ENCODE results near the gene PRKAR1B.

PRKAR1B gene

DNA sequence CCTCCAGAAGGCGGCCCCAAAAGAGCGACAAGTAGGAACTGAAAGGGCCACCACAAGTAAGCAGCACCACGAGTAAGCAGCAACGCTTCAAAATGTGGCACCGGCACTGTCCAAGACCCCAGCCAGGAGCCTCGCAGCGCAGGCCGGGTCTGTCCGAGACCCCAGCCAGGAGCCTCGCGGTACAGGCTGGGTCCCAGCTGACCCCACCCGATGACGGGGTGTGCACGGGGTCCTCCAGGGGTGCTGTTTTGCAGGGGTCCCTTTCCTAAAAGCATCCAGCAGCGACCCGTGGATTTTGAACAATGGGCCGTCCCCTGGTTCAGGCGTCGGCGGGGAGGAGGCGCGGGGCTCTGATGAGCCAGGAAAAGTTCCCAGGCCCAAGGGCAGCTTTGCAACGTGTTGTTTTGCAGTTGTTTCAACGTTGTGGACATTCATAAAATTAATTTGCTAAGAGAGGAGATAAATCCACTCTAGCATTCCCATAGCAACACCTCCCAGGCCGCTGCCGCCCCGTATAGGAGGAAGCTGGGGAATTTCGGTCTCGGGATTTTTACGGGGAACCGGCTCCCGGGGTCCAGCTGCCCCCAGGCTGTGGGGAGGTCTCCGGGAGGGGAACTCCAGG is 155.9 kb downstream of the PRKAR1B start:
- DNase-seq (ENCODE audit: low spot score), result no peak

DNA sequence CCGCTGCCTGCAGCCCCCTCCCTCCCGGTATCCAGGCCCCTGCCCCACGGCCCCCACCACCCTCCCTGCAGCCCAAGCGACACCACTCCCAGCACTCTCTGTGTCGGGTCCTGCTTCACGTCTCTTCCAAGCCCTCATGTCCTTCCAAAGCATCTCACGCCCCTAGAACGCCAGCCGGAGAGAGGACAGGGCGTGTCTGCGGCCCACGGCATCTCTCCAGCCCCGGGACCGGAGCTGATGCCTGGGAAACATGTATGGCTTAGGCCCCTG is 156.3 kb downstream of the PRKAR1B start:
- no peak for DNase-seq (ENCODE audit: low spot score)

DNA sequence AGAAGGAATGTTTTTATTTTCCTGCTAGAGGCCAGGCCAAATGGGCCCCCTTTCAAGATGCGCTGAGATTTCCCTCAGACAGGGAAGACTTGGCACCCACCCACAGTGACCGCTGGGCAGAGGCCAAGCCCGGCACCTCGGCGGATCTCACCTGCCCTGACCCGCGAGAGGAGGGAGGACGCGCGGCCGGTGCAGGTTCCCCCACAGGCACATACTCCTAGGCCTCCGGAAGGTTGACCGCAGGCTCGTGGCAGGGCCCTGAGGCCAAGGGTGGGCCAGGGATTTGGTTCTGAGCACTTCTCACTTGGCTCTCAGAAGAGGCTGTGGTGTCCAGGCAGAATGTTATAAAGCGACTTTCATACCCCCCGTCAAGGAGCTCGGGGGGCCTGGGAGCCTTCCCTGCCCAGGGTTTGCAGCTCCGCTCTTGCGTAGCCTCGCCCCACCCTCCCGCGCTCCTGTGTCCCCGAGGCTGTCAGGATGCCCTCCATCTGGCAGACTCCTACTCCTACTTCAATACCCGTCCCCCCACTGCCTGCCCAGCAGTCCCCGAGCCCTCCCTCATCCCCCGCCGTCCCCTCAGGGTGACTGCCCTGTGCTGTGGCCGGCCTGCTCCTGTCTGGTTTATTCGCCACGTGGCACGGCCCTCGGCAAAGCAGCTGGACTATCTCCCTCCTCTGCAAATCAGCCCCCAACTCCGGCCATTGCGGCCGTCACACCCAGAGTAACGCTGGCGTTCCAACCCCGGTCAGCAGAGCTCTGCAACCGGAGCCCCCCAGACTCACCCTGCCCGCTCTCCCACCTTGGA is 156.9 kb downstream of the PRKAR1B start:
- no peak for DNase-seq (ENCODE audit: low spot score)

DNA sequence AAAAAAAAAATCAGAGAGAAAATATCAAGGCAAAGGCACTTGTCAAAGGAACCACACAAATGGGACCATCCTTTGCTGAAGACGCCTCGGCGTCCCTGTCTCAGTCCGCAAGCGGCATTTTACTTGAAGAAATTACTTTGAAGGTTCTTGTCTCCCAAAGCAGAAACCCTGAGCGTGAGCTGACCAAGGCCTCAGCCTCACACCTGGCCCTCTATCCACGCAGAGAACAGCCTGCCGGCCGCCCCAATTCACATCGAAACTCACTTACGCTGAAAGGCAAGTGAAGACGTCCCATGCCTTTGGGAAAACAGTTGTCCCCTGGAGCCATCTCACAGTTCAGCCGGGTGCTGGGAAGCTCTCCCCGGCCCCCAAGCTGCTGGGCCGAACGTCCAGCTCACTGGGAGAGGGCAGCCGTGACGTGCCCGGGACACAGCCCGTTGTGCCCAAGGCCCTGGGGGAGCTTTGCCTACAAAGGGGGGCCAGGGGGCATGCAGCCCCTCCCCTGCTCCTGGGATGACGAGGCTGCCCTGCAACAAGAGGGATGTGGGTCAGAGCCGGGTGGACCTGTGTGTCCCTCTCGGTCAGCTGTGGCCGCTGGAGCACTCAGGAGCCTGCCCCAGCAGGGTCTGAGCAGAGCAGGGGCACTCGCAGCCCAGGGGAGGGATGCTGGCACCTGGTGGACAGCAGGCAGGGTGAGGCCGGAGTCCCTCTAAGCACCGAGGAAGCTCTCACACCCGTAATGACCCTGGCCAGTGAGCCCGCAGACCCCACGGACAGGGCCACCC is 157.8 kb downstream of the PRKAR1B start:
- DNase-seq (ENCODE audit: low spot score), result no peak

DNA sequence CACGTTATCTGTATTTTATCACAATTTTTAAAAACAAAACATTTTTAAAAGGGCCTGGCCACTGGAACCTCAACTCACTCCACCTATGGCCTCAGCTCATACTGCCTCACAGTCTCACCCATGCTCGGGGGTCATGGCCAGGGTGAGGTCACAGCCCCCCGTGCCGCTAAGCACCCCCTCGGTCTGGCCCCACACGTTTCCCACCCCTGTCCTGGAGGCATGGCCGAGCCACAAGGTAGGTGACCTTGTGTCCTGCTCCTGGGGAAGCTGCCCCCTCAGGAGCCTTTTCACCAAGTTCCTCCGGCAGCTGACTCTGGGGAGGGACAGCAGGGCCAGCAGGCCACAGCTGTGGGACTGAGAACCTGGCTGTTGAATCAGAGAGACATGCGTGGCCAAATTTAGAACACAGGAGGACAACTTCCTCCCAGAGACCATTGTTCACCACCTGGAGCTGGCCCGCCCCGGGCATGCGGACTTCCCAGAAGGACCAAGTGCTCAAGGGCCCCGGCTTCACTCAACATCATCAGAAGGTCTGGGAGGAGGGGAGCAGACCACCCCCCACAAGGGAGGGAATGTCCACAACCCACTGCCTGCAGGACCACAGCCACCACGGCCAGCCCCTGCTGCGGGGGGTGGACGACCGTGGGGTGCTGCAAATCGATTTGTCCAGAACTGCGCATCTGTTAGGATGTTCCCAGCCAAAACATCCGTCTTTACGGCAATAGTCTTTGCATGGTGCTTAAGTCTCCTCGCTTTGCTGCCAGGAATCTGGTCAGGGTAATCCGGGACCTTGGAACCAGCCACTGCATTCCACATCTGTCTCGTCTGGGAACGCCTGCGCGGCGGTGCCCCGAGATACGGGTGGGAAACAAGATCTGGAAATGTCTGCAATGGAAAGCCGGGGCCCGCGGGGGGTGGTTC is 158.8 kb downstream of the PRKAR1B start:
- DNase-seq (ENCODE audit: low spot score), result no peak

DNA sequence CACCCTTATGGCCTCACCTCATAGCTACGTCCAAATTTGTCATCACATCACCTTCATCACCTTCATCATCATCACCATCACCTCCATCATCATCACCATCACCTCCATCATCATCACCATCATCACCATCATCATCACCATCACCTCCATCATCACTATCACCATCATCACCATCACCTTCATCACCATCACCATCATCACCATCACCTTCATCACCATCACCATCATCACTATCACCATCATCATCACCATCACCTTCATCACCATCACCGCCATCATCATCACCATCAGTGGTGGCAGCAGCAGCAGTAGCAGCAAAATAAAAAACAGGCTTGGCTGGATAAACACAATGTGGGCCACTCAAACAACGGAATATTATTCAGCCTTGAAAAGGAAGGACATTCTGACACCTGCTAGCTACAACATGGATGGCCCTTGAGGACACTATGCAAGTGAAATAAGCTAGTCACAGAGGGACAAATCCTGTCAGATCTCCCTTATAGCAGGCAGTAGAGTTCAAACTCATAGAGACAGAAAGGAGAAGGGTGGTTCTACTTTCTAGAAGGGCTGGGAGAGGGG is 159.7 kb downstream of the PRKAR1B start:
- DNase-seq (ENCODE audit: low spot score), result no peak

DNA sequence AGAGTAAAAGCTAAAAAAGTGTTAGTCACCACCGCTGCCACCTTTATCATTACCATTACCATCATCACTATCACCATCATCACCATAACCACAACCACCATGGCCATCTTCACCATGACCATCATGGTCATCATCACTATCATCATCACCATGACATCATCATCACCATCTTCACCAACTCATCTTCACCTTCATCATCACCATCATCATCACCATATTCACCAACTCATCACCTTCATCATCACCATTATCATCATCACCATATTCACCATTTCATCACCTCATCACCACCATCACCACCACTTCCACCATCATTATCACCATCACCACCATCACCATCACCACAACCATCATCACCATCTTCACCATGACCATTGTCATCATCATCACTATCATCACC is 161.0 kb downstream of the PRKAR1B start:
- no peak for DNase-seq (ENCODE audit: low spot score)

DNA sequence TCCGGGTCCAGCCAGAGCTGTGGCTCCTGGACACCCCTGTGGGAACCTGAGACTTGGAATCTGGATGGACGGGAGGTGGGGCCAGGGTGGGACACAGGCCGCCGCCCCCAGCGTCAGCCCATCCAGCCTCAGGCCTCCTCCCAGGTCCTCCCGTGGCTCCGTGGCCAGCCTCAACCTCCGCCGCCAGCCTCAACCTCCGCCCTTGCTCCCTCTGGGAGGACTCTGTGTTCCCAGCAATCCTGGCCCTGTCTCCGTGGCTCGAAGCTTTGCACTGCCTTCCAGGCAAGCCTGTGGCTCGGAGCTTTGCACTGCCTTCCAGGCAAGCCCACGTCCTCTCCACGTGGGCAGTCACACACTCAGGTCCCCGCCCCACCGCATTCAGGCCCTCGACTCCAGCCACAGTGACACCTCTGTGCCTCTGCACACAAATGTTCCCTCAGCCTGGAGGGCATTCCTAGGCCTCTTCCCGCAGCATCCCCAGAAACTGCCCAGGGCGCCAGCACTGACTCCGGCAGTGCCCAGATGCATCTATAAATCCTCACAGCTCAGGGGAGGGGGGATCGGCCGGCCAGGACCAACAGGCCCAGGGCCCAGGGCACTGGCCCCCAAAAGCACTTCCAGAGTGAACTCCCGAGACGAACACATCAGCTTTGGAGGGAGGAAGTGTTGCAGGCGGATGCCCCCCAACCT is 162.8 kb downstream of the PRKAR1B start:
- no peak for DNase-seq (ENCODE audit: low spot score)

DNA sequence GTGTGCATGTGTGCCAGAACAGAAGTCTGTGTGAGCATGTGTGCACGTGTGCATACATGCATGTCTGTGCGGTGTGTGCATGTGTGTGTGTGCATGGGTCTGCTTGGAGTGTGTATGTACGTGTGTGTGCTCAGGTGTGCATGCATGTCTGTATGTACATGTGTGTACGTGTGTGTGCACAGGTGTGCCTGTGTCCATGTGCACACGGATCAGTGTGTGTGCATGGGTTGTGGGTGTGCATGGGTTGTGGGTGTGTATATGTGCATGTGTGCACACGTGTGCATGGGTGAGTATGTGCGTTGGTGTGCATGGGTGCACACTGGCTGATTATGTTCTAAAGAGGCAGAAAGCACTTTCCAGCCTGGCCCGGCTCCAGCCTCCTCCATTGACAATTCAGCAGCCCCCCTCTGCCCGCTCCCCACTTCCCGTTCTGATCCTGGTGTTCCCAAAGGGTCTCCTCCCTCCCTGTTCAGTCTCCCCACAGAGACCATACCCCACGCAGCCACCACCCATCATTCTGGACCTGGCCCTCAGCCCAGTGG is 163.4 kb downstream of the PRKAR1B start:
- no peak for DNase-seq (ENCODE audit: low spot score)

DNA sequence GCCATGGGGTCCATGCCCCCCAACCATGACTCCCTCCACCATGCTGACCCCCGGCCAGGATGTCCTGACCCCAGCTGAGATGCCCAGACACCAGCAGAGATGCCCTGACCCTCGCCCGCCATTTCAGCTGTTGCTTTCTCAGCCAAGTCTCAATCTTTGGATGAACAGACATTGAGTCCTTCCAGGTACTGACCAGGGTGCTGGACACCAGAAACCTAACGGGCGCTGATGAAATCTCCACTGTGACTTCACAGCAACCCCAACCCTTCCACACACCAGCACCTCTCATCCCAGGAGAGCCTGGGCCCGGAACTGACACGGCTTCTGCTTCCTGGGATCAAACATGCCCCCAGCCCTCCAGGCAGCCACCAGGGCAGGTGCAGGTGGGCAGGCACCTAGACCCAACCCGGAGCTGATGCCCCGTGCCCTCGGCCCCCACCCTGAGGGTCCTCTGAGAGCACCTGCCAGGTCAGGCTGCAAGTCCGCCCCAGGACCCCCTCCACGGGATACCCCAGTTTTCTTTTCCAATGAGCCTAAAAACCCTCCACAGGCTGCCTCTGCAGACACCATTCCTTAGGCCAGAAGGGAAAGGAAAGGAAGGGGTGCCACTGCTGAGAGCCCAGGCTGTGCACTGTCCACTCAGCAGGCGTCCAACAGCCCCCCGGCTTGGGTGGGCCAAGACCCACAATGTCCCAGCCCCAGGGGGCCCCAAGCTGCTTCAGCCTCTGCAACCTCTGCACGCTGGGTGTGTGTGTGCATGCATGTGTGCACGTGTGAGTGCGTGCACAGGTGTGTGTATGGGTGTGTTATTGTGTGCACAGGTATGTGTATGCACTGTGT is 164.1 kb downstream of the PRKAR1B start:
- DNase-seq (ENCODE audit: low spot score), result no peak

DNA sequence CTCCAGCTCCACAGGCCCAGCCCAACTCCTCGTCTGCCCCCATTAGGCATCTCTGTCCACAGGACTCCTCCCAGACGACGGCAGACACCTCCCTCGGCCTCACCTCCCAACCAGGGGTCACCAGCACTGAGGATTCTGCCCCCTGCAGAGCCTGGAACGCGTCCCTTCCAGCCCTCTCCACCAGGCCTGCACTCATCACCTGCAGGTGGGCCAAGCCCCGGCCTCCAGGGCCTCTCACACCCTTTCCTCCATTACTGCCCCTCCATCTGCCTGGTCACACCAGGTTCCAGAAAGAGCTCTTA is 164.8 kb downstream of the PRKAR1B start:
- DNase-seq (ENCODE audit: low spot score), result no peak

DNA sequence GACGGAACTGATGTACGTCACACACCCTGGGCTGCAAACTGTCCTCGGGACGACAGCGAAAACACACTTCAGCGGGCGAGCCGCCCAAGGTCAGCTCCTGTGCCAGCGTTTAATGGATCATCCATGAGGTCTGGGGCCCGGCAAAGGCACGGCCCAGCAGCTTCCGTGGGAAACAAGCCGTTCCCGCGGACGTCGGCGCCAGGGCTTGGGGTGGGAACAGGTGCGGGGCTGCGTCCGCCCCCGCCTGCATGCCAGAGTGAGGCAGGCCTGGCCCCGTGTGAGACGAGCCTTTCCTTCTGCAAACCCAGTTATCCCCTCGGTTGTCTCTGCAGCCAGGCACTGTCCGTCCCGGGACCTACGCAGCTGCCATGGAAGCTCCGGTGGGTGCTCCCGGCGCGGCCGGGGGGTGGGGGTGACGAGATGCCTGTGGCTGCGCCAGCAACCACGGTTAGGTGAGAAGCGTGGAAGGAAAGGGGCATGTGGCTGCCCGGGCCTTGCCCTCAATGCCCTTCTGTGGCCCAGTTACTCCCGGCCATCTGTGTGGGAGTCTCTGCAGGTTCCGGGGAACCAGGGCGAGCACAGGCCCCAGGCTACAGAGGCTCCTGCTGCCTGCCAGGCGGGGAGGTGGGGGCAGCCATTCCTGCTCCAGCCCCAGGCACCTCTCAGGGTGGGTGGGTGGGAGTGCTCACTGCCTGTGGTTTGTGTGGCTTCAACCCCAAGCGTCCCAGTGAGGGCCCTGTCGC is 165.3 kb downstream of the PRKAR1B start:
- DNase-seq (ENCODE audit: low spot score), result no peak

DNA sequence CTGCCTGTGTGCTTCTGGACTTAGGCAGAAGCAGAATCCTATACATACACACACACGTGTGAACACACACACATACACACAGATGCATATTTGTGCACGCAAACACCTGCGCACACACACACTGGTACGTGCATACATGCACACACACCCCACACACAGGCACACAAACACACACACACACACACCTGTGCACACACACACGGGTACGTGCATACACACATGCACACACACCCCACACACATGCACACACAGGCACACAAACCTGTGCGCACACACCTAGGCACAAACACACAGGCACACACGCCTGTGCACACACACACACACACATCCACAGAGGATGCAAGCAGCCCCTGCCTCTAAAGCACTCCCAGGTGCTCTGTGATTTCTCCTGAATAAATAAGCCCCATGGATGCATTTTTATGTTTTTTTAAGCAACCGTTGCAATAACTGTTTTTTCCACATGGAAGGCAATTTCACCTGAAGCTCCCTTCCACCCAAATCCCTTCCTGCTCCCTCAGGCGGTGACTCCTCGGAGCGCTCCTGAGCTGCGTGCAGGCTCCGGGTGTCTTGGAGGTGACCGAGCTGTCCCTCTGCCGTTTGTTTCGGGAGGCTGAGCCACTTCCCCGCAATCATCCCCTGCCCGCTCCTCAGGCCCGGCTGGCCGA is 166.0 kb downstream of the PRKAR1B start:
- DNase-seq (ENCODE audit: low spot score), result no peak

DNA sequence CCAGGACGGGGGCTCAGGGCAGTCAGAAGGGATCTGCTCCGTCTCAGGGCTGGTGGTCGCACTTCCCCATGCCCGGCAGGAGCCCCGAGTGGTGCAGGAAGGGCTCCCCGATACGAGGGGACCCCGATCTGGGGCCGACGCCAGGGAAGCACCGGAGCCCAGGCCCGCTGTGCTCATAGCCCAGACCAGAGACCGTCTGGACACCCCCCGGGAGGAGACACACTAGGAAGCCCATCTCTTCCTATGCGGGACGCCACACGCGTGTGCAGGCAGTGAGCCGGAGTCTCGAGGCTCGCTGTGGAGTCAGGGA is 167.7 kb downstream of the PRKAR1B start:
- no peak for DNase-seq (ENCODE audit: low spot score)

DNA sequence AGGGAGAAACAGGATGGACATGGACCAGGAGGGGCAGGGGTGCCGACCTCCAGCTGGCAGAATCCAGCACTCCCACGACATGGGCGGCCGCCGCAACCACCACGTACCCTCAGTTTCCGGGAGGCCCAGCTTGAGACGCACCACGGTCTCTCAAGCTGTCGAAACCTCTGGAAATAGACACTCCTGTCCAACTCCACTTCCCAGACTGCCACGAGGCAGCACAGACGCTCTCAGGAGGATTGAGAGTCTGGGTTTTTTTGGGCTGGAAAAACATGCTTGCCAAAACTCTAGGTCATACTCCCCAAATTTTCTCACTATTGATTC is 169.6 kb downstream of the PRKAR1B start:
- no peak for DNase-seq (ENCODE audit: low spot score)

DNA sequence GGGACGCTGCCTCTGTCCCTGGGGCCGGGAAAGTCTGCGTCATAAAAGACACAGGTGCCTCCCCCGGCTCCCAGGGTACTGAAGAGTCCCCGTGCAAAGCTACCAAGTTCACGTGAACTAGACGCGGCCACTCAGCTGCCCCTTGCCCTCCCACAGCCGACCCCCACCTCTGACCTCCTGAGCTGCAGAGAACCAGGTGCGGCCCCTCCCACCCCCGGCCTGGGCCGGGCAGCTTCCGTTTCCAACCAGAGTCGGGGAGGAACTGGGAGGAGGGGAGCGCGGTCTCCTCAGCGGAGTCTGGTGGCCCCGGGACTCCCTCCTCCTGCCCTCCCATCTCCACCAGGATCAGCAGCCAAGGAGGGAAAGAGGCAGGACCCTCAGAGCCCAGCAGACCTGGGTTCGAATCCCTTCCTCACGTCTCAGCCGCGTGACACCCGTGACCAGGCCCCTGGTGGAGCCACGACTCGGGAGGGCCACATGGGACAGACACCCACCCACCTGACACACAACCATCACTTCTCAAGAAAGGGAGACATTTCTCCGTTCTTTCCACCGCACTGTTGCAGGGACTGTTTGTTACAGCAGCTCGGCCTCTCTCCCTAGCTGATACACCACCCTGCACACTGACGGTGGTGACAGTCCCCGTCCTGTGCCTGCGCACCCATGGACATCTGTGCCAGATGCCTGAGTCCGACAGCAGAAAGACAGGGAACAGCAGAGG is 170.1 kb downstream of the PRKAR1B start:
- no peak for DNase-seq (ENCODE audit: low spot score)

DNA sequence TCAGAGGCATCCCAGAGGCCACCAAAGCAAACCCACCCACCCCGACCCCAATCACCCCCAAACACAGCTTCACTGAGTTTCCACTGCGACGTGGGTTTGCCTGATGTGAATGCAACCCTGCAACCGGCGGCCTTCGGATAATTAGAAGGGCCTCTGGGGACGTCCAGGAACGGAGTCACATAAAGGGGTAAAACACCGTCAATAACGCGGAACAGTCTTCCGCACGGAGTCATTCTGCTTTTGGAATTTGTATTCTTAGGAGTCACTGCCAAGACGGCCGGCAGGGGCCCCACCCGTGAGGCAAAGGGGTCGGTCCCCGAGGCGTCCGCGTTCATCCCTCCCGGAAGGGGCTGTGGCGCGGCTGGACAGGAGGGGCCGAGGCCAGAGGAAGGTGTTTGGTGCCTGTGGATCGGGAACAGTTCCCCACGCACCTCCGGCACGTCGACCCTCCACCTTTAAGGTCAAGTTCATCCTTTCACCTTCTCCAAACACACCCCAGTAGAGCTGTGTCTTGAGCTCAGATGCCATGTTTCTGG is 170.7 kb downstream of the PRKAR1B start:
- DNase-seq (ENCODE audit: low spot score), result no peak

DNA sequence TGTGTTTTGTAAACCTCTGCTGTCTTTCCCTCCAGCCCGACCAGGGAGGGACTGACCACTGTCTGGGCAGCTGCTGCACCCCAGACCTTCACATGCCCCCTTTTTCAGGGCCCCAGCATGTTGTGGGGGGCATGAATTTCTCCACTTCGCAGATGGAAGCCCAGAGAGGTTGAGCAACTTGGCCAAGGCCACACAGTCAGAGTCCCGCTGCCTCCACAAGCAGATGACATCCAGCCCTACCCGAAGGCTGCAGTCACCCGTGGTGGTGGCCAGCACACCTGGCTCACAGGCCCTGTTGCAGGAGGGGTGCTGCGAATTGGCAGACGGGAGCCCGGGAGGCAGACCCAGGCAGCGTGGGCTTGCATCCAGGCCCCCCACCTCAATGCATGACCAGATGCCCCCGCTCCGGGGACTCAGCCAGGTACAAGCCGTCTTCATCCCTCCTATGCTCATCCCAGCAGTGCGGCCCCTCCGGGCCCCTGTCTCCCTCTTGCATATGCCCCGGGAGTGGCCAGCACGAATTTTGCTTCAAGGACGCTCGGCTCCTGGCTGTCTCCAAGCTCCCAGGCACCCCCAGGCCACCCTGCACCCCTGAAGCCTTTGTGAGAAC is 171.4 kb downstream of the PRKAR1B start:
- DNase-seq (ENCODE audit: low spot score), result no peak

Data from activated CD4-positive, alpha-beta T cell treated with anti-CD3 and anti-CD28 coated beads, Interleukin-2, Interleukin-4, amounts not matched to agents 100 ng/mL and 50 ng/mL, durations not matched to agents 16 hours and 8 hours (primary cell).